Measurements from ENCODE around the gene PPP1R14B.
A peak's percentile ranks its signal among the peaks of the same experiment; 100 is the strongest.

GRCh38 chr11:64251016-64251752 is 4.4 kb upstream of the PPP1R14B start, which contains the start of gene PLCB3:
- peak in 1 of 3 donors; percentile 28 for TF ChIP-seq CTCF (IDR thresholded peaks at IDR 0.05)
- no peak for TF ChIP-seq POLR2A (IDR thresholded peaks at IDR 0.05)

Data from lower leg skin (tissue), 3 donors.